Prostate gland (tissue), 2 donors: Measurements from ENCODE around the gene CCDC47.

Source experiments
- CTCF ChIP-seq, 4 experiments: fragments of 200-600 bp in 2 of 4; fragments of 450-650 bp in 2 of 4; sonication (generic) in 2 of 4; IDR thresholded peaks; 1 replicate in 3 of 4; 2 replicates in 1 of 4; pipeline ENCODE4 v1.5.1; 2016 to 2019; ENCODE audit warnings: antibody characterized with exemption in 4 of 4, mild to moderate bottlenecking in 2 of 4, moderate library complexity in 2 of 4
- POLR2AphosphoS5 ChIP-seq: sonication (generic); formaldehyde crosslinking; IDR thresholded peaks from one replicate; pipeline ENCODE4 v1.6.1; 2017; ENCODE audit warnings: antibody characterized with exemption

- TF ChIP-seq POLR2AphosphoS5 = no peak
- no peak for TF ChIP-seq CTCF (IDR thresholded peaks at IDR 0.05)
Measured at GRCh38 chr17:63792055-63792729, 18.8 kb upstream of the CCDC47 start.
